Ovary (tissue), 9 donors: Measurements from ENCODE around the gene RABGAP1L. TPM values are rescaled to one million over a fixed set of nuclear protein-coding genes. Genes with fewer than 3 reads are reported as not detected.

Source experiments
- DNase-seq, 5 donors: peaks; one replicate each; pipeline ENCODE4 v3.0.0-alpha.2; 2019 to 2020
- H3K27ac ChIP-seq, 2 donors: fragments of 200-600 bp; one replicate each; pipeline versions ENCODE4 v1.5.1 to v1.8.0; 2019 to 2022
- H3K27me3 ChIP-seq: fragments of 200-600 bp; one replicate; pipeline ENCODE4 v1.8.0; 2022
- H3K36me3 ChIP-seq: fragments of 200-600 bp; sonication (generic); one replicate; pipeline ENCODE4 v1.5.1; 2019
- H3K4me1 ChIP-seq: one replicate; pipeline ENCODE4 v1.8.1; 2013; ENCODE audit warnings: mild to moderate bottlenecking, moderate library complexity; ENCODE audit not compliant: insufficient read depth
- H3K4me3 ChIP-seq: fragments of 200-600 bp; sonication (generic); one replicate; pipeline ENCODE4 v1.5.1; 2017
- H3K9me3 ChIP-seq, 2 donors: fragments of 200-600 bp in 1 of 2; sonication (generic) in 1 of 2; one replicate each; pipeline versions ENCODE4 v1.5.1 to v1.8.1; 2013 to 2019; ENCODE audit warnings: mild to moderate bottlenecking in 1 of 2, moderate library complexity in 1 of 2
- CTCF ChIP-seq, 3 donors: fragments of 450-650 bp in 2 of 3; fragments of 200-600 bp in 1 of 3; IDR thresholded peaks; one replicate each; pipeline versions ENCODE4 v1.5.1 to v1.8.0; 2016 to 2022; ENCODE audit warnings: antibody characterized with exemption in 3 of 3, mild to moderate bottlenecking in 1 of 3
- EP300 ChIP-seq: sonication (generic); formaldehyde crosslinking; IDR thresholded peaks from one replicate; pipeline ENCODE4 v1.6.1; 2017; ENCODE audit warnings: antibody characterized with exemption
- POLR2A ChIP-seq: fragments of 450-650 bp; IDR thresholded peaks from one replicate; pipeline ENCODE4 v1.6.1; 2017; ENCODE audit warnings: antibody characterized with exemption, mild to moderate bottlenecking, moderate library complexity
- WGBS, 3 donors: extraction: QIAGEN DNeasy Blood & Tissue Kit in 1 of 3; methylation state at CpG; one replicate each; pipeline versions ENCODE4 v1.1.5 to v1.1.7; 2013 to 2017; 5-methylcytosine and 5-hydroxymethylcytosine counted together
- intact Hi-C, 4 donors: fragments of 100-400 bp; cut with DNase I; formaldehyde crosslinking; loops; one replicate each; pipeline versions ENCODE4 v1.11.0 to v1.15.1; 2022 to 2023
- polyA plus RNA-seq, 2 donors: library from polyadenylated mRNA; stranded (reverse); fragments of 200-250 nt in 1 of 2; fragments of 350-450 nt in 1 of 2; fragmentation: Illumina TruSeq in 1 of 2; extraction: RNeasy Lipid Tissue Mini Kit (QIAGEN cat#74804) in 1 of 2; gene quantifications; one replicate each; pipeline ENCODE4 v1.2.3, GENCODE V29; 2013 to 2014
- total RNA-seq, 7 donors: library from RNA; depleted of rRNA in 2 of 7; stranded (reverse); fragments of >200 nt in 2 of 7; fragmentation: NEBNext Ultra II Directional in 3 of 7; extraction: Animal tissue kit (Norgen Biotek cat#: 25700) in 3 of 7; gene quantifications; one replicate each; pipeline versions ENCODE4 v1.1.0 to v1.2.4, GENCODE V29; 2016 to 2023
- donor health status: DM: no; HTN: no; CAD: no; lungs with moderate emphysema.
- donor health status: DM: no; HTN: no; CAD: no.
- donor health status: Bipolar disorder and iron deficiency.
- donor health status: DM: yes; HTN: yes; CAD: no.
- donor health status: DM: no; HTN: no; CAD: no.
- donor health status: DM: yes; HTN: yes; CAD: no.

Gene RABGAP1L
- total and polyA plus RNA-seq, 9 donors: 17.1 to 56.5 (median 43.6) TPM

- intact Hi-C loops: no loop called here
- Histone ChIP-seq H3K27ac (no peak overlapping the region), H3K4me1 (no peaks in the 10 kb centered on the region), H3K27me3 (no peaks in the 10 kb centered on the region), H3K4me3 (no peak overlapping the region), H3K36me3 (no peaks in the 10 kb centered on the region), H3K9me3 (no peaks in the 10 kb centered on the region)
- DNase-seq: no peak
- 42 to 50% (median 43%) methylated on average over 3 of the region's 3 CpGs for WGBS, 3 donors
- TF ChIP-seq CTCF (IDR thresholded peaks at IDR 0.05) (no peak), POLR2A (no peak), EP300 (no peak)
Observed at GRCh38 chr1:174884038-174884437, 724.7 kb downstream of the RABGAP1L start.

- WGBS, 3 donors: 68 to 73% (median 70%) methylated on average over 2 of the region's 2 CpGs
Observed at GRCh38 chr1:174884566-174884965, 725.2 kb downstream of the RABGAP1L start.

GRCh38 chr1:174890024-174890423, 730.7 kb downstream of the RABGAP1L start:
- no peaks in the 10 kb centered on the region for H3K9me3 ChIP-seq
- no peak overlapping the region for H3K4me3 ChIP-seq
- H3K4me1 ChIP-seq: no peaks in the 10 kb centered on the region
- no peak for TF ChIP-seq POLR2A
- TF ChIP-seq CTCF (IDR thresholded peaks at IDR 0.05): no peak
- no peak for TF ChIP-seq EP300
- no peak for DNase-seq
- no peaks in the 10 kb centered on the region for H3K36me3 ChIP-seq
- 29 to 44% (median 42%) methylated on average over 4 of the region's 4 CpGs for WGBS, 3 donors
- no peaks in the 10 kb centered on the region for H3K27me3 ChIP-seq
- intact Hi-C loops: no loop called here
- H3K27ac ChIP-seq: no peak overlapping the region

More at GRCh38 chr1:174884566-174884965, 725.2 kb downstream of the RABGAP1L start:
- H3K36me3 ChIP-seq: no peaks in the 10 kb centered on the region
- H3K27me3 ChIP-seq: no peaks in the 10 kb centered on the region
- no peak overlapping the region for H3K27ac ChIP-seq
- no peaks in the 10 kb centered on the region for H3K9me3 ChIP-seq
- no peak for TF ChIP-seq CTCF (IDR thresholded peaks at IDR 0.05)
- no peak for TF ChIP-seq POLR2A
- no peak for TF ChIP-seq EP300
- no peaks in the 10 kb centered on the region for H3K4me1 ChIP-seq
- intact Hi-C loops: no loop called here
- DNase-seq: no peak
- H3K4me3 ChIP-seq: no peak overlapping the region

- Histone ChIP-seq H3K36me3 (no peaks in the 10 kb centered on the region), H3K9me3 (no peaks in the 10 kb centered on the region), H3K4me1 (no peaks in the 10 kb centered on the region), H3K27ac (no peak overlapping the region), H3K27me3 (no peaks in the 10 kb centered on the region), H3K4me3 (no peak overlapping the region)
- DNase-seq: no peak
- TF ChIP-seq POLR2A (no peak), CTCF (IDR thresholded peaks at IDR 0.05) (no peak), EP300 (no peak)
- intact Hi-C loops: no loop called here
- 96 to 98% (median 98%) methylated on average over 15 of the region's 15 CpGs for WGBS, 3 donors
Observed at GRCh38 chr1:174892016-174892415, 732.7 kb downstream of the RABGAP1L start.
